Neural cell (in vitro differentiated cells): ENCODE results near the gene EIF1AD. TPM values are rescaled to one million over a fixed set of nuclear protein-coding genes. Genes with fewer than 3 reads are reported as not detected.

Source experiments
- H2AFZ ChIP-seq: fragments of 200-600, 300-800 bp; sonication (generic), shearing (Covaris generic); 2 replicates; pipeline ENCODE4 v1.6.0; 2014; ENCODE audit warnings: low read depth, mild to moderate bottlenecking, antibody characterized with exemption, low read length, moderate library complexity
- H3F3A ChIP-seq: fragments of 200-600 bp; shearing (Covaris generic); 2 replicates; pipeline ENCODE4 v1.6.1; 2016; ENCODE audit warnings: mild to moderate bottlenecking, moderate library complexity, mixed read lengths, antibody characterized with exemption, low read length; ENCODE audit not compliant: insufficient read depth, poor library complexity, severe bottlenecking
- H3K27ac ChIP-seq: fragments of 200-600, 300-800 bp; sonication (generic), shearing (Covaris generic); 2 replicates; pipeline ENCODE4 v1.5.1; 2014; ENCODE audit warnings: mild to moderate bottlenecking, low read length, moderate library complexity
- H3K27me3 ChIP-seq: fragments of 300-800, 200-600 bp; sonication (generic), shearing (Covaris generic); 2 replicates; pipeline ENCODE4 v1.6.0; 2014; ENCODE audit warnings: mild to moderate bottlenecking, low read depth, low read length, moderate library complexity; ENCODE audit not compliant: insufficient read depth
- H3K36me3 ChIP-seq: fragments of 300-800, 200-600 bp; sonication (generic), shearing (Covaris generic); 2 replicates; pipeline ENCODE4 v1.5.1; 2014; ENCODE audit warnings: mild to moderate bottlenecking, antibody characterized with exemption, low read length, moderate library complexity; ENCODE audit not compliant: insufficient read depth
- H3K4me2 ChIP-seq: fragments of 300-800, 200-600 bp; sonication (generic), shearing (Covaris generic); 2 replicates; pipeline ENCODE4 v1.6.0; 2014; ENCODE audit warnings: mild to moderate bottlenecking, low read length
- H3K4me3 ChIP-seq: fragments of 300-800, 200-600 bp; sonication (generic), shearing (Covaris generic); 2 replicates; pipeline ENCODE4 v1.5.1; 2014; ENCODE audit warnings: mild to moderate bottlenecking, low read length, moderate library complexity
- H3K79me2 ChIP-seq: fragments of 200-600 bp; shearing (Covaris generic); replicated peaks from 2 replicates; pipeline ENCODE4 v1.6.0; 2014; ENCODE audit warnings: mild to moderate bottlenecking, low read length, moderate library complexity; ENCODE audit not compliant: insufficient read depth
- H3K9ac ChIP-seq: fragments of 300-800, 200-600 bp; sonication (generic), shearing (Covaris generic); 2 replicates; pipeline ENCODE4 v1.6.1; 2016; ENCODE audit warnings: mild to moderate bottlenecking, low read length, mixed read lengths
- H3K9me2 ChIP-seq: fragments of 200-600 bp; shearing (Covaris generic); 2 replicates; pipeline ENCODE4 v1.6.1; 2016; ENCODE audit warnings: mild to moderate bottlenecking, low read length, mixed read lengths; ENCODE audit not compliant: insufficient read depth
- H3K9me3 ChIP-seq: fragments of 200-600, 300-800 bp; sonication (generic), shearing (Covaris generic); 2 replicates; pipeline ENCODE4 v1.6.1; 2016; ENCODE audit warnings: mild to moderate bottlenecking, mixed run types, low read length, moderate library complexity, mixed read lengths
- H4K20me1 ChIP-seq: fragments of 200-600 bp; shearing (Covaris generic); 2 replicates; pipeline ENCODE4 v1.6.1; 2016; ENCODE audit warnings: mild to moderate bottlenecking, mixed run types; ENCODE audit not compliant: insufficient read depth
- EP300 ChIP-seq: fragments of 450-650 bp; conservative IDR thresholded peaks from 2 replicates; pipeline ENCODE4 v1.6.1; 2014; ENCODE audit warnings: antibody characterized with exemption, mild to moderate bottlenecking, moderate library complexity; ENCODE audit not compliant: poor library complexity, severe bottlenecking
- EZH2 ChIP-seq: fragments of 200-600, 300-800 bp; shearing (Covaris generic), sonication (generic); IDR thresholded peaks from 2 replicates; pipeline ENCODE4 v1.6.1; 2014; ENCODE audit warnings: antibody characterized with exemption, low read length, borderline replicate concordance, mild to moderate bottlenecking; ENCODE audit not compliant: insufficient read depth, poor library complexity, severe bottlenecking
- MXI1 ChIP-seq: fragments of 450-650 bp; conservative IDR thresholded peaks from 2 replicates; pipeline ENCODE4 v1.6.1; 2014; ENCODE audit warnings: antibody characterized with exemption, mild to moderate bottlenecking; ENCODE audit not compliant: poor library complexity, severe bottlenecking
- POLR2AphosphoS5 ChIP-seq: IDR thresholded peaks from 2 replicates; pipeline ENCODE4 v1.6.1; 2012
- RAD21 ChIP-seq: fragments of 450-650 bp; conservative IDR thresholded peaks from 2 replicates; pipeline ENCODE4 v1.6.1; 2014; ENCODE audit warnings: antibody characterized with exemption, mild to moderate bottlenecking, moderate library complexity
- SMC3 ChIP-seq: fragments of 450-650 bp; conservative IDR thresholded peaks from 2 replicates; pipeline ENCODE4 v1.6.1; 2014; ENCODE audit warnings: antibody characterized with exemption, mild to moderate bottlenecking, moderate library complexity; ENCODE audit not compliant: poor library complexity
- TAF1 ChIP-seq: IDR thresholded peaks from 2 replicates; pipeline ENCODE4 v1.6.1; 2012; ENCODE audit warnings: low read depth
- polyA plus RNA-seq: library from polyadenylated mRNA; depleted of rRNA; stranded (reverse); fragments of >200 nt; gene quantifications from 2 replicates; pipeline ENCODE4 v1.2.3, GENCODE V29; 2014
- TF ChIP-seq, protein P1 (sequence below): fragments of 450-650 bp; IDR thresholded peaks from 2 replicates; pipeline ENCODE4 v1.5.1; 2014; ENCODE audit warnings: antibody characterized with exemption, mild to moderate bottlenecking, moderate library complexity; ENCODE audit not compliant: poor library complexity, severe bottlenecking
- TF ChIP-seq, protein P2 (sequence below): IDR thresholded peaks from 2 replicates; pipeline ENCODE4 v1.6.1; 2012; ENCODE audit warnings: borderline replicate concordance

EIF1AD gene
- polyA plus RNA-seq, 1 donor from 2014 or later: 34.9 TPM

DNA sequence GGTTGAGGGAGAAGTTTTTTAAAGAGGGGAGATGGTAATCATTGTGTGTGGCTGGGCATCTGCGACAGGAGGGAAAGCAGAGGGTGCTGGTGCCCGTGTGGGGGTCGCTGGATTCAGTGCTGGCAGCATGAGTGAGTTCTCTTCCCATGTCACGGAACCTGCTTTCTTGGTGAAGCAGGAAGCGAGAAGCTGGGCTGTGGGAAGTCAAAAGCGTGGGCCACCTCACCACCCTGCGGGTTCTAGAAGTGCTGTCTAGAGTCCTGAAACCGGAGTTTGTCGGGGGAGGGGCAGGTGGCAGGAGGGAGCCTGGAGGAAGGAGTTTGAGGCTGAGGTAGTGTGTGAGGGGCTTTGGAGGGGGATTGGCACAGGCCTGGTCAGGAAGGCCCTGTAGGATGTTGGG lies 26.2 kb downstream of the EIF1AD start:
- Histone ChIP-seq H2AFZ (no peak overlapping the region), H3K27ac (no peak overlapping the region), H3K9ac (no peak overlapping the region), H3K4me3 (no peak overlapping the region), H3K79me2 (no peaks in the 10 kb centered on the region), H3K9me2 (no peaks in the 10 kb centered on the region), H3F3A (no peaks in the 10 kb centered on the region), H3K27me3 (no peaks in the 10 kb centered on the region), H3K4me2 (no peak overlapping the region), H4K20me1 (no peaks in the 10 kb centered on the region), H3K36me3 (no peaks in the 10 kb centered on the region), H3K9me3 (no peaks in the 10 kb centered on the region)
- TF ChIP-seq EP300 (no peak), POLR2AphosphoS5 (no peak), EZH2 (no peak), SMC3 (no peak), RAD21 (no peak), MXI1 (no peak), TAF1 (no peak)
- TF ChIP-seq, protein P1, sequence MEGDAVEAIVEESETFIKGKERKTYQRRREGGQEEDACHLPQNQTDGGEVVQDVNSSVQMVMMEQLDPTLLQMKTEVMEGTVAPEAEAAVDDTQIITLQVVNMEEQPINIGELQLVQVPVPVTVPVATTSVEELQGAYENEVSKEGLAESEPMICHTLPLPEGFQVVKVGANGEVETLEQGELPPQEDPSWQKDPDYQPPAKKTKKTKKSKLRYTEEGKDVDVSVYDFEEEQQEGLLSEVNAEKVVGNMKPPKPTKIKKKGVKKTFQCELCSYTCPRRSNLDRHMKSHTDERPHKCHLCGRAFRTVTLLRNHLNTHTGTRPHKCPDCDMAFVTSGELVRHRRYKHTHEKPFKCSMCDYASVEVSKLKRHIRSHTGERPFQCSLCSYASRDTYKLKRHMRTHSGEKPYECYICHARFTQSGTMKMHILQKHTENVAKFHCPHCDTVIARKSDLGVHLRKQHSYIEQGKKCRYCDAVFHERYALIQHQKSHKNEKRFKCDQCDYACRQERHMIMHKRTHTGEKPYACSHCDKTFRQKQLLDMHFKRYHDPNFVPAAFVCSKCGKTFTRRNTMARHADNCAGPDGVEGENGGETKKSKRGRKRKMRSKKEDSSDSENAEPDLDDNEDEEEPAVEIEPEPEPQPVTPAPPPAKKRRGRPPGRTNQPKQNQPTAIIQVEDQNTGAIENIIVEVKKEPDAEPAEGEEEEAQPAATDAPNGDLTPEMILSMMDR: no peak
- TF ChIP-seq, protein P2, sequence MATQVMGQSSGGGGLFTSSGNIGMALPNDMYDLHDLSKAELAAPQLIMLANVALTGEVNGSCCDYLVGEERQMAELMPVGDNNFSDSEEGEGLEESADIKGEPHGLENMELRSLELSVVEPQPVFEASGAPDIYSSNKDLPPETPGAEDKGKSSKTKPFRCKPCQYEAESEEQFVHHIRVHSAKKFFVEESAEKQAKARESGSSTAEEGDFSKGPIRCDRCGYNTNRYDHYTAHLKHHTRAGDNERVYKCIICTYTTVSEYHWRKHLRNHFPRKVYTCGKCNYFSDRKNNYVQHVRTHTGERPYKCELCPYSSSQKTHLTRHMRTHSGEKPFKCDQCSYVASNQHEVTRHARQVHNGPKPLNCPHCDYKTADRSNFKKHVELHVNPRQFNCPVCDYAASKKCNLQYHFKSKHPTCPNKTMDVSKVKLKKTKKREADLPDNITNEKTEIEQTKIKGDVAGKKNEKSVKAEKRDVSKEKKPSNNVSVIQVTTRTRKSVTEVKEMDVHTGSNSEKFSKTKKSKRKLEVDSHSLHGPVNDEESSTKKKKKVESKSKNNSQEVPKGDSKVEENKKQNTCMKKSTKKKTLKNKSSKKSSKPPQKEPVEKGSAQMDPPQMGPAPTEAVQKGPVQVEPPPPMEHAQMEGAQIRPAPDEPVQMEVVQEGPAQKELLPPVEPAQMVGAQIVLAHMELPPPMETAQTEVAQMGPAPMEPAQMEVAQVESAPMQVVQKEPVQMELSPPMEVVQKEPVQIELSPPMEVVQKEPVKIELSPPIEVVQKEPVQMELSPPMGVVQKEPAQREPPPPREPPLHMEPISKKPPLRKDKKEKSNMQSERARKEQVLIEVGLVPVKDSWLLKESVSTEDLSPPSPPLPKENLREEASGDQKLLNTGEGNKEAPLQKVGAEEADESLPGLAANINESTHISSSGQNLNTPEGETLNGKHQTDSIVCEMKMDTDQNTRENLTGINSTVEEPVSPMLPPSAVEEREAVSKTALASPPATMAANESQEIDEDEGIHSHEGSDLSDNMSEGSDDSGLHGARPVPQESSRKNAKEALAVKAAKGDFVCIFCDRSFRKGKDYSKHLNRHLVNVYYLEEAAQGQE: no peak

DNA sequence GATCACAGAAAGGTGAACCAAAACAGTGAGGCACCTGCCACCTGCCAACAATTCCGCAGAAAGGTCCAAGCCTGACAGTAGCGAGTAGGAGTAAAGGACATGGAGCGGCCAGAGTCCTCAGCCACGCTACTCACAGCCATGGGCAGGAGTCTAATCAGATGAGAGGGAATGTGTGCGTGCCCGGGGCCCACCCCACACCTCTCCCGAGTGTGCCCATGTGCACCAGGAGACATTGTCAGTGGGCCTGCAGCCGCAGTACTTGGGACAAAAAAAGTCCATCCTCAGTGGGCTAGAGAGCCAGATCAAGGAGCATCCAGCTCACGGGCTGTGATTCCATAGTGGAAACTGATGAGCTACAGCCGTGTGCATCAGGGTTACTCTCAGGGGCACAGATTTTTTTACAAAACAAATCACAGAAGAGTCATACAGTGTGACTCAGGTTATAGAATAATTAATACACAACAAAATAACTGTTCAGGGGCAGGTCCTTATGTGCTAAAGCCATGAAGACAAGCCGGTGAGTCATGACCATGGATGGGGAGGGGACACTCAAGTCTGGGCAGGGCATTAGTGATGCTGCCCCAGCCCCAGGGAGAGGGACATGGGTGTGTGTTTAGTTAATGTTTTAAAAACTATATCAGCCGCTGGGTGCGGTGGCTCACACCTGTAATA lies 28.4 kb downstream of the EIF1AD start:
- Histone ChIP-seq H2AFZ (no peak overlapping the region), H3K79me2 (no peaks in the 10 kb centered on the region), H3F3A (no peaks in the 10 kb centered on the region), H3K27me3 (no peaks in the 10 kb centered on the region), H3K9me3 (no peaks in the 10 kb centered on the region), H3K9me2 (no peaks in the 10 kb centered on the region), H3K36me3 (no peaks in the 10 kb centered on the region), H3K4me3 (no peak overlapping the region), H3K9ac (no peak overlapping the region), H3K27ac (no peak overlapping the region), H4K20me1 (no peaks in the 10 kb centered on the region), H3K4me2 (no peak overlapping the region)
- TF ChIP-seq RAD21: no peak
- no peak for TF ChIP-seq SMC3
- TF ChIP-seq TAF1: no peak
- TF ChIP-seq EZH2: no peak
- no peak for TF ChIP-seq MXI1
- TF ChIP-seq POLR2AphosphoS5: no peak
- TF ChIP-seq, protein P1: no peak
- no peak for TF ChIP-seq EP300
- TF ChIP-seq, protein P2: no peak
